Kidney epithelial cell (primary cell): Measurements from ENCODE around the gene EPHX1. TPM values are rescaled to one million over a fixed set of nuclear protein-coding genes. Genes with fewer than 3 reads are reported as not detected.
"Not testable (repeated sequence)": the region's sequence is repeated elsewhere in the genome, so short reads cannot be mapped to it uniquely, and the experiment has no call there.

ENCODE experiments used
- DNase-seq: peaks from one replicate; pipeline ENCODE4 v3.0.0-alpha.2; 2010; ENCODE audit warnings: low read depth
- H3K27me3 ChIP-seq: 2 replicates; pipeline ENCODE4 v1.6.0; 2011; ENCODE audit warnings: low read length; ENCODE audit not compliant: control insufficient read depth, insufficient read depth
- H3K36me3 ChIP-seq: 2 replicates; pipeline ENCODE4 v1.5.1; 2011; ENCODE audit warnings: low read length; ENCODE audit not compliant: control insufficient read depth, insufficient read depth
- H3K4me3 ChIP-seq: 2 replicates; pipeline ENCODE4 v1.5.1; 2011; ENCODE audit warnings: low read depth, mild to moderate bottlenecking, control low read depth, low read length
- CTCF ChIP-seq: IDR thresholded peaks from 2 replicates; pipeline ENCODE4 v1.5.1; 2011; ENCODE audit warnings: mild to moderate bottlenecking, moderate library complexity, low read length, control low read depth, inconsistent platforms; ENCODE audit not compliant: insufficient read depth, poor library complexity, severe bottlenecking
- total RNA-seq: library from RNA; depleted of rRNA; stranded (reverse); fragments of >200 nt; gene quantifications from 2 replicates; pipeline ENCODE4 v1.2.3, GENCODE V29; 2015

Gene EPHX1
- 23.6 and 24.6 TPM in 2 replicates for total RNA-seq

- Histone ChIP-seq H3K4me3 (peak within 1 kb of the TSS; percentile 82), H3K27me3 (no peaks in the 10 kb centered on the region), H3K36me3 (no peaks in the 10 kb centered on the region)
- peak; percentile 57 for DNase-seq
- peak; percentile 34 for TF ChIP-seq CTCF
Observed at GRCh38 chr1:225809842-225810578, at the start of gene EPHX1. Gene EPHX1, plus strand, starts transcription at chr1:225810124. Its CDS starts 18,606 bp downstream, at chr1:225828730.

- DNase-seq: no peak
- H3K27me3 ChIP-seq: no peaks in the 10 kb centered on the region
- no peak overlapping the region for H3K4me3 ChIP-seq
- no peaks in the 10 kb centered on the region for H3K36me3 ChIP-seq
- no peak for TF ChIP-seq CTCF
Observed at GRCh38 chr1:225760531-225760930, 49.4 kb upstream of the EPHX1 start.

- not testable (repeated sequence) for DNase-seq, H3K27me3 ChIP-seq, H3K36me3 ChIP-seq, H3K4me3 ChIP-seq
Observed at GRCh38 chr1:225761395-225761794, 48.5 kb upstream of the EPHX1 start.

- no peaks in the 10 kb centered on the region for H3K27me3 ChIP-seq
- no peak for TF ChIP-seq CTCF
- no peak overlapping the region for H3K4me3 ChIP-seq
- no peak for DNase-seq
- H3K36me3 ChIP-seq: no peaks in the 10 kb centered on the region
Observed at GRCh38 chr1:225762002-225762441, 47.9 kb upstream of the EPHX1 start.

- DNase-seq: no peak
- Histone ChIP-seq H3K4me3 (no peak overlapping the region), H3K36me3 (no peaks in the 10 kb centered on the region), H3K27me3 (no peaks in the 10 kb centered on the region)
- no peak for TF ChIP-seq CTCF
Observed at GRCh38 chr1:225762444-225762843, 47.5 kb upstream of the EPHX1 start.

GRCh38 chr1:225763716-225764548 lies 46.0 kb upstream of the EPHX1 start:
- Histone ChIP-seq H3K4me3 (no peak overlapping the region), H3K27me3 (no peaks in the 10 kb centered on the region), H3K36me3 (no peaks in the 10 kb centered on the region)
- no peak for TF ChIP-seq CTCF
- DNase-seq: no peak
